HG02981 (cell line): Measurements from ENCODE around the gene MTHFD1.

Experiments used
- ATAC-seq: cut with Tn5 transposase; IDR thresholded peaks from one replicate; pipeline ENCODE4 v1.9.1; 2021; ENCODE audit warnings: mild to moderate bottlenecking, moderate library complexity; ENCODE audit not compliant: unreplicated experiment

MTHFD1 gene

GRCh38 chr14:64488590-64489099 lies 100.5 kb downstream of the MTHFD1 start:
- ATAC-seq = no peak

GRCh38 chr14:64491637-64492036 lies 103.5 kb downstream of the MTHFD1 start:
- no peak for ATAC-seq

GRCh38 chr14:64493455-64493854 lies 105.3 kb downstream of the MTHFD1 start:
- ATAC-seq = no peak

GRCh38 chr14:64495252-64495651 lies 107.1 kb downstream of the MTHFD1 start:
- no peak for ATAC-seq

GRCh38 chr14:64496764-64497163 lies 108.6 kb downstream of the MTHFD1 start:
- no peak for ATAC-seq

GRCh38 chr14:64500088-64500487 lies 111.9 kb downstream of the MTHFD1 start:
- ATAC-seq = no peak

- ATAC-seq = no peak
These were observed 113.4 kb downstream of the MTHFD1 start for GRCh38 chr14:64501411-64502171.

GRCh38 chr14:64502456-64502855 lies 114.3 kb downstream of the MTHFD1 start:
- ATAC-seq = no peak

GRCh38 chr14:64502887-64503433 lies 114.8 kb downstream of the MTHFD1 start:
- ATAC-seq = no peak

- ATAC-seq = peak; percentile 53
These were observed 115.5 kb downstream of the MTHFD1 start, which contains the start of gene ZBTB25 for GRCh38 chr14:64503434-64504309. Gene ZBTB25 (minus strand): TSS chr14:64503838. CDS start chr14:64490533, 13,305 bp downstream.

GRCh38 chr14:64504310-64504896 lies 116.2 kb downstream of the MTHFD1 start, which contains the start of gene ZBTB1:
Gene ZBTB1 (plus strand): TSS chr14:64504770. CDS start chr14:64521505, 16,735 bp downstream.
- peak; percentile 18 for ATAC-seq

- ATAC-seq = peak; percentile 21
These were observed 117.0 kb downstream of the MTHFD1 start for GRCh38 chr14:64504897-64505794.

- no peak for ATAC-seq
These were observed 118.6 kb downstream of the MTHFD1 start for GRCh38 chr14:64506721-64507120.

GRCh38 chr14:64507376-64508156 lies 119.4 kb downstream of the MTHFD1 start:
- ATAC-seq = no peak

- ATAC-seq = no peak
These were observed 120.1 kb downstream of the MTHFD1 start for GRCh38 chr14:64508215-64508776.

GRCh38 chr14:64509036-64509435 lies 120.9 kb downstream of the MTHFD1 start:
- no peak for ATAC-seq
